ENCODE results near the gene MAP1A.
"Not testable (repeated sequence)": the region's sequence is repeated elsewhere in the genome, so short reads cannot be mapped to it uniquely, and the experiment has no call there.

Gene MAP1A

GRCh38 chr15:43562753-43563152, 45.3 kb downstream of the MAP1A start:
- not testable (repeated sequence) for H3K36me3 ChIP-seq (ENCODE audit: control insufficient read depth, insufficient read depth, low read length); H3K9ac ChIP-seq (ENCODE audit: low read depth, low read length); H3K27ac ChIP-seq (ENCODE audit: low read depth, low read length); H3K4me3 ChIP-seq (ENCODE audit: low read depth, low read length); H3K4me1 ChIP-seq (ENCODE audit: control insufficient read depth, insufficient read depth, low read length); H3K9me3 ChIP-seq (ENCODE audit: control insufficient read depth, insufficient read depth, low read length); H3K27me3 ChIP-seq (ENCODE audit: control insufficient read depth, insufficient read depth, low read length)

DNA sequence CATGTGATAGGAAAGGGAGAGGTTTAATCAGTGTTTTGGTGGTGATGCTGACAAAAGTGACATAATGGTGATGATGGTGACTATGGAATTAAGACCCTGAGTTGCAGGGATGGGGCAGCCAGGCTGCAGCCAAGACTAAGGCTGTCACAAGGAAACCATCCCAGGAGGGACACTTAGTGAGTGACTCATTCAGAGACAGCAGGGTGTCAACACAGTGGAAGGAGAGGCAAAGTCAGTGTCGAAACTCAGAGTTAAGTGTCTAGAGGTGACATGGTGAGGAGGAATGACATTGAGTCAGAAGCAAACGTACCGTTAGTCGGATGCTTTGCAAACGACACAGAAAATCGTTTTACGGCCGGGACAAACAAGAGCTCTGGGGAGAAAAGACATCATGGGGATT, 46.4 kb downstream of the MAP1A start:
- not testable (repeated sequence) for H3K9me3 ChIP-seq (ENCODE audit: control insufficient read depth, insufficient read depth, low read length); H3K9ac ChIP-seq (ENCODE audit: low read depth, low read length); H3K27ac ChIP-seq (ENCODE audit: low read depth, low read length); H3K27me3 ChIP-seq (ENCODE audit: control insufficient read depth, insufficient read depth, low read length); H3K36me3 ChIP-seq (ENCODE audit: control insufficient read depth, insufficient read depth, low read length); H3K4me1 ChIP-seq (ENCODE audit: control insufficient read depth, insufficient read depth, low read length); H3K4me3 ChIP-seq (ENCODE audit: low read depth, low read length)

- H3K36me3 ChIP-seq (ENCODE audit: control insufficient read depth, insufficient read depth, low read length); H3K9ac ChIP-seq (ENCODE audit: low read depth, low read length); H3K4me3 ChIP-seq (ENCODE audit: low read depth, low read length): not testable (repeated sequence)
These were observed 49.2 kb downstream of the MAP1A start for GRCh38 chr15:43566615-43567014.

GRCh38 chr15:43574607-43575006, 57.2 kb downstream of the MAP1A start:
- not testable (repeated sequence) for H3K9me3 ChIP-seq (ENCODE audit: control insufficient read depth, insufficient read depth, low read length); H3K4me3 ChIP-seq (ENCODE audit: low read depth, low read length); H3K36me3 ChIP-seq (ENCODE audit: control insufficient read depth, insufficient read depth, low read length); H3K27me3 ChIP-seq (ENCODE audit: control insufficient read depth, insufficient read depth, low read length); H3K9ac ChIP-seq (ENCODE audit: low read depth, low read length); H3K27ac ChIP-seq (ENCODE audit: low read depth, low read length); H3K4me1 ChIP-seq (ENCODE audit: control insufficient read depth, insufficient read depth, low read length)

More at GRCh38 chr15:43566615-43567014, 49.2 kb downstream of the MAP1A start:
- not testable (repeated sequence) for H3K27ac ChIP-seq (ENCODE audit: low read depth, low read length); H3K9me3 ChIP-seq (ENCODE audit: control insufficient read depth, insufficient read depth, low read length); H3K4me1 ChIP-seq (ENCODE audit: control insufficient read depth, insufficient read depth, low read length); H3K27me3 ChIP-seq (ENCODE audit: control insufficient read depth, insufficient read depth, low read length)

All from HUES48 (cell line).